Vagina (tissue), 2 donors: ENCODE data around the gene MGAT5. TPM values are rescaled to one million over a fixed set of nuclear protein-coding genes. Genes with fewer than 3 reads are reported as not detected.

Experiments used
- DNase-seq, 2 donors: peaks; one replicate each; pipeline ENCODE4 v3.0.0-alpha.2; 2017; ENCODE audit errors: extremely low spot score in 2 of 2
- H3K27ac ChIP-seq: fragments of 200-600 bp; sonication (generic); one replicate; pipeline ENCODE4 v1.5.1; 2019
- H3K27me3 ChIP-seq: fragments of 200-600 bp; sonication (generic); one replicate; pipeline ENCODE4 v1.5.1; 2019
- H3K36me3 ChIP-seq, 2 donors: fragments of 200-600 bp; sonication (generic); one replicate each; pipeline ENCODE4 v1.5.1; 2017 to 2019
- H3K4me1 ChIP-seq: fragments of 200-600 bp; sonication (generic); one replicate; pipeline ENCODE4 v1.5.1; 2019
- H3K4me3 ChIP-seq, 2 donors: fragments of 200-600 bp; sonication (generic); 1 replicate in 1 of 2; 2 replicates in 1 of 2; pipeline ENCODE4 v1.5.1; 2016 to 2019
- H3K9me3 ChIP-seq: fragments of 200-600 bp; sonication (generic); one replicate; pipeline ENCODE4 v1.5.1; 2019
- CTCF ChIP-seq, 3 experiments: fragments of 450-650 bp in 2 of 3; fragments of 200-600 bp in 1 of 3; sonication (generic) in 1 of 3; IDR thresholded peaks; one replicate each; pipeline ENCODE4 v1.5.1; 2017 to 2019; ENCODE audit warnings: antibody characterized with exemption in 3 of 3, mild to moderate bottlenecking in 2 of 3, moderate library complexity in 2 of 3
- POLR2A ChIP-seq, 2 donors: fragments of 450-650 bp; IDR thresholded peaks; one replicate each; pipeline ENCODE4 v1.6.1; 2017; ENCODE audit warnings: antibody characterized with exemption in 2 of 2, mild to moderate bottlenecking in 2 of 2, moderate library complexity in 2 of 2
- POLR2AphosphoS5 ChIP-seq, 2 donors: sonication (generic); formaldehyde crosslinking; IDR thresholded peaks; one replicate each; pipeline ENCODE4 v1.9.0; 2017; ENCODE audit warnings: antibody characterized with exemption in 2 of 2, mild to moderate bottlenecking in 2 of 2, low read depth in 1 of 2; ENCODE audit not compliant: insufficient read depth in 1 of 2
- intact Hi-C: fragments of 100-400 bp; cut with DNase I; formaldehyde crosslinking; loops from one replicate; pipeline ENCODE4 v1.15.1; 2023
- total RNA-seq: library from RNA; depleted of rRNA; stranded (reverse); fragments of >200 nt; gene quantifications from one replicate; pipeline ENCODE4 v1.2.3, GENCODE V29; 2016

The MGAT5 gene
- total RNA-seq, 1 donor from 2014 or later: 16.7 TPM

GRCh38 chr2:134462791-134463698 lies 209.2 kb downstream of the MGAT5 start:
- no peaks in the 10 kb centered on the region for H3K9me3 ChIP-seq
- no peaks in the 10 kb centered on the region for H3K4me1 ChIP-seq
- peak; percentile 72 to 78 for DNase-seq
- H3K27me3 ChIP-seq: no peaks in the 10 kb centered on the region
- H3K36me3 ChIP-seq: no peaks in the 10 kb centered on the region
- TF ChIP-seq POLR2AphosphoS5 (IDR thresholded peaks at IDR 0.05; ENCODE audit: insufficient read depth in 1 of 2, low read depth in 1 of 2) (no peak), POLR2A (IDR thresholded peaks at IDR 0.05) (no peak), CTCF (IDR thresholded peaks at IDR 0.05) (no peak)
- H3K27ac ChIP-seq: no peak overlapping the region
- intact Hi-C loops: no loop called here
- H3K4me3 ChIP-seq: no peak overlapping the region

GRCh38 chr2:134463699-134464022 lies 209.8 kb downstream of the MGAT5 start:
- Histone ChIP-seq H3K9me3 (no peaks in the 10 kb centered on the region), H3K36me3 (no peaks in the 10 kb centered on the region), H3K27me3 (no peaks in the 10 kb centered on the region), H3K4me1 (no peaks in the 10 kb centered on the region), H3K27ac (no peak overlapping the region), H3K4me3 (no peak overlapping the region)
- TF ChIP-seq POLR2A (IDR thresholded peaks at IDR 0.05) (no peak), POLR2AphosphoS5 (IDR thresholded peaks at IDR 0.05; ENCODE audit: insufficient read depth in 1 of 2, low read depth in 1 of 2) (no peak), CTCF (IDR thresholded peaks at IDR 0.05) (no peak)
- intact Hi-C loops: no loop called here
- peak; percentile 49 to 52 for DNase-seq

- TF ChIP-seq CTCF (IDR thresholded peaks at IDR 0.05) (no peak), POLR2A (IDR thresholded peaks at IDR 0.05) (no peak), POLR2AphosphoS5 (IDR thresholded peaks at IDR 0.05; ENCODE audit: insufficient read depth in 1 of 2, low read depth in 1 of 2) (no peak)
- no peak overlapping the region for H3K4me3 ChIP-seq
- no peaks in the 10 kb centered on the region for H3K9me3 ChIP-seq
- H3K27ac ChIP-seq: no peak overlapping the region
- intact Hi-C loops: no loop called here
- no peaks in the 10 kb centered on the region for H3K36me3 ChIP-seq
- H3K4me1 ChIP-seq: no peaks in the 10 kb centered on the region
- peak; percentile 22 to 64 for DNase-seq
- H3K27me3 ChIP-seq: no peaks in the 10 kb centered on the region
These were observed 211.6 kb downstream of the MGAT5 start for GRCh38 chr2:134465228-134466105.

- H3K4me3 ChIP-seq: no peak overlapping the region
- no peaks in the 10 kb centered on the region for H3K27me3 ChIP-seq
- H3K9me3 ChIP-seq: no peaks in the 10 kb centered on the region
- intact Hi-C loops: no loop called here
- H3K27ac ChIP-seq: no peak overlapping the region
- TF ChIP-seq CTCF (IDR thresholded peaks at IDR 0.05) (no peak), POLR2AphosphoS5 (IDR thresholded peaks at IDR 0.05; ENCODE audit: insufficient read depth in 1 of 2, low read depth in 1 of 2) (no peak), POLR2A (IDR thresholded peaks at IDR 0.05) (no peak)
- no peaks in the 10 kb centered on the region for H3K4me1 ChIP-seq
- DNase-seq: peak; percentile 19 to 74
- H3K36me3 ChIP-seq: no peaks in the 10 kb centered on the region
These were observed 212.3 kb downstream of the MGAT5 start for GRCh38 chr2:134466141-134466540.
